Fibroblast of skin of back (primary cell): ENCODE results near the gene THSD7B. TPM values are rescaled to one million over a fixed set of nuclear protein-coding genes. Genes with fewer than 3 reads are reported as not detected.
"Not testable (repeated sequence)": the region's sequence is repeated elsewhere in the genome, so short reads cannot be mapped to it uniquely, and the experiment has no call there.

Source experiments
- DNase-seq: peaks from one replicate; pipeline ENCODE4 v3.0.0-alpha.2; 2013
- polyA plus RNA-seq, 2 experiments: library from polyadenylated mRNA; unstranded; fragments of 120-200 nt; gene quantifications; one replicate each; pipeline ENCODE4 v1.2.1, GENCODE V29; 2013; ENCODE audit not compliant: insufficient read length in 2 of 2

Gene THSD7B
- 0.24 TPM for polyA plus RNA-seq (2013, experiment 1 of 2; ENCODE audit: insufficient read length)
- polyA plus RNA-seq (2013, experiment 2 of 2; ENCODE audit: insufficient read length) = 0.55 TPM

GRCh38 chr2:136765256-136766072 lies at the start of gene THSD7B:
Gene THSD7B (plus strand): TSS chr2:136765545. CDS start chr2:136882179, 116,634 bp downstream.
- DNase-seq = no peak

- no peak for DNase-seq
These were observed 47.1 kb upstream of the THSD7B start for GRCh38 chr2:136718273-136718672.

- no peak for DNase-seq
These were observed 37.2 kb upstream of the THSD7B start for GRCh38 chr2:136727973-136728699.

- DNase-seq = no peak
These were observed 29.1 kb upstream of the THSD7B start for GRCh38 chr2:136736236-136736635.

GRCh38 chr2:136738044-136738443 lies 27.3 kb upstream of the THSD7B start:
- DNase-seq = no peak

GRCh38 chr2:136741471-136741870 lies 23.9 kb upstream of the THSD7B start:
- no peak for DNase-seq

GRCh38 chr2:136750065-136750464 lies 15.3 kb upstream of the THSD7B start:
- no peak for DNase-seq

GRCh38 chr2:136751406-136751805 lies 13.9 kb upstream of the THSD7B start:
- no peak for DNase-seq

GRCh38 chr2:136758504-136758903 lies 6.8 kb upstream of the THSD7B start:
- DNase-seq = not testable (repeated sequence)

- no peak for DNase-seq
These were observed 691 bp upstream of the THSD7B start for GRCh38 chr2:136764452-136765255.

- no peak for DNase-seq
These were observed 694 bp downstream of the THSD7B start for GRCh38 chr2:136766073-136766404.

- DNase-seq = no peak
These were observed 1.7 kb downstream of the THSD7B start for GRCh38 chr2:136767030-136767429.

- no peak for DNase-seq
These were observed 4.5 kb downstream of the THSD7B start for GRCh38 chr2:136769871-136770270.

GRCh38 chr2:136770384-136770783 lies 5.0 kb downstream of the THSD7B start:
- no peak for DNase-seq

GRCh38 chr2:136777391-136777790 lies 12.0 kb downstream of the THSD7B start:
- no peak for DNase-seq

- DNase-seq = no peak
These were observed 18.5 kb downstream of the THSD7B start for GRCh38 chr2:136783856-136784255.

GRCh38 chr2:136785215-136785614 lies 19.9 kb downstream of the THSD7B start:
- DNase-seq = no peak

GRCh38 chr2:136787970-136788369 lies 22.6 kb downstream of the THSD7B start:
- DNase-seq = no peak

- no peak for DNase-seq
These were observed 31.0 kb downstream of the THSD7B start for GRCh38 chr2:136796339-136796738.

GRCh38 chr2:136798766-136799165 lies 33.4 kb downstream of the THSD7B start:
- no peak for DNase-seq

- DNase-seq = no peak
These were observed 36.3 kb downstream of the THSD7B start for GRCh38 chr2:136801661-136802060.

GRCh38 chr2:136809998-136810397 lies 44.7 kb downstream of the THSD7B start:
- DNase-seq = no peak

GRCh38 chr2:136818839-136819238 lies 53.5 kb downstream of the THSD7B start:
- no peak for DNase-seq
